ENCODE data around the gene MAP4K4. TPM values are rescaled to one million over a fixed set of nuclear protein-coding genes. Genes with fewer than 3 reads are reported as not detected.

MAP4K4 gene
- total and polyA plus RNA-seq, 5 donors from 2014 or later, result 6.7 to 179 (median 14.7) TPM

GRCh38 chr2:101873543-101873942 lies 176.0 kb downstream of the MAP4K4 start:
- H3K27ac Mint-ChIP-seq, result peak overlapping the region in 1 of 3 donors; percentile 77
- H3K27ac ChIP-seq (ENCODE audit: insufficient read depth, low read length, poor library complexity, severe bottlenecking), result no peak overlapping the region
- no peaks in the 10 kb centered on the region for H3K27me3 ChIP-seq (ENCODE audit: control insufficient read depth, insufficient read depth, low read length)
- H3K4me1 Mint-ChIP-seq, result peaks cover 0 to 8% (median 1%) of the 10 kb centered on the region in 4 donors
- H3K36me3 ChIP-seq (ENCODE audit: control insufficient read depth, insufficient read depth, low read length), result peaks cover 97% of the 10 kb centered on the region
- H3K9me3 Mint-ChIP-seq, result no peaks in the 10 kb centered on the region
- H3K4me1 ChIP-seq (ENCODE audit: control insufficient read depth, insufficient read depth, low read length, poor library complexity, severe bottlenecking), result no peaks in the 10 kb centered on the region
- H3K27me3 Mint-ChIP-seq, result no peaks in the 10 kb centered on the region
- ATAC-seq (ENCODE audit: low read depth in 2 of 2) (no peak), DNase-seq (peak in 1 of 3 donors; percentile 20)
- no peaks in the 10 kb centered on the region for H3K9me3 ChIP-seq (ENCODE audit: control insufficient read depth in 2 of 2, low read length in 2 of 2)
- H3K4me3 Mint-ChIP-seq, result no peak overlapping the region
- peaks cover 68% of the 10 kb centered on the region for H3K36me3 Mint-ChIP-seq
- H3K4me3 ChIP-seq (ENCODE audit: low read depth, low read length), result no peak overlapping the region

GRCh38 chr2:101874069-101874468 lies 176.6 kb downstream of the MAP4K4 start:
- Histone ChIP-seq H3K4me3 (ENCODE audit: low read depth, low read length) (no peak overlapping the region), H3K27me3 (ENCODE audit: control insufficient read depth, insufficient read depth, low read length) (no peaks in the 10 kb centered on the region), H3K27ac (ENCODE audit: insufficient read depth, low read length, poor library complexity, severe bottlenecking) (no peak overlapping the region), H3K9me3 (ENCODE audit: control insufficient read depth in 2 of 2, low read length in 2 of 2) (no peaks in the 10 kb centered on the region), H3K4me1 (ENCODE audit: control insufficient read depth, insufficient read depth, low read length, poor library complexity, severe bottlenecking) (no peaks in the 10 kb centered on the region), H3K36me3 (ENCODE audit: control insufficient read depth, insufficient read depth, low read length) (peaks cover 97% of the 10 kb centered on the region)
- Mint-ChIP-seq H3K4me1 (peaks cover 0 to 9% (median 1%) of the 10 kb centered on the region in 4 donors), H3K9me3 (no peaks in the 10 kb centered on the region), H3K27me3 (no peaks in the 10 kb centered on the region), H3K27ac (peak overlapping the region in 1 of 3 donors; percentile 77), H3K36me3 (peaks cover 66% of the 10 kb centered on the region), H3K4me3 (no peak overlapping the region)
- no peak for DNase-seq
- no peak for ATAC-seq (ENCODE audit: low read depth in 2 of 2)

- peak overlapping the region in 1 of 3 donors; percentile 74 for H3K27ac Mint-ChIP-seq
Measured at GRCh38 chr2:101879466-101879865, 182.0 kb downstream of the MAP4K4 start.

GRCh38 chr2:101881131-101881530 lies 183.6 kb downstream of the MAP4K4 start:
- H3K27ac ChIP-seq (ENCODE audit: insufficient read depth, low read length, poor library complexity, severe bottlenecking), result no peak overlapping the region
- H3K36me3 ChIP-seq (ENCODE audit: control insufficient read depth, insufficient read depth, low read length), result peaks cover 77% of the 10 kb centered on the region
- Mint-ChIP-seq H3K9me3 (no peaks in the 10 kb centered on the region), H3K27me3 (no peaks in the 10 kb centered on the region), H3K27ac (no peak overlapping the region), H3K4me1 (peaks cover 4 to 23% (median 11%) of the 10 kb centered on the region in 4 donors), H3K4me3 (no peak overlapping the region), H3K36me3 (peaks cover 59% of the 10 kb centered on the region)
- no peaks in the 10 kb centered on the region for H3K4me1 ChIP-seq (ENCODE audit: control insufficient read depth, insufficient read depth, low read length, poor library complexity, severe bottlenecking)
- no peaks in the 10 kb centered on the region for H3K9me3 ChIP-seq (ENCODE audit: control insufficient read depth in 2 of 2, low read length in 2 of 2)
- ATAC-seq (ENCODE audit: low read depth in 2 of 2) (no peak), DNase-seq (no peak)
- H3K4me3 ChIP-seq (ENCODE audit: low read depth, low read length), result no peak overlapping the region
- H3K27me3 ChIP-seq (ENCODE audit: control insufficient read depth, insufficient read depth, low read length), result no peaks in the 10 kb centered on the region

More at GRCh38 chr2:101879466-101879865, 182.0 kb downstream of the MAP4K4 start:
- peaks cover 79% of the 10 kb centered on the region for H3K36me3 ChIP-seq (ENCODE audit: control insufficient read depth, insufficient read depth, low read length)
- DNase-seq, result no peak
- Mint-ChIP-seq H3K4me3 (no peak overlapping the region), H3K36me3 (peaks cover 56% of the 10 kb centered on the region), H3K4me1 (peaks cover 4 to 19% (median 10%) of the 10 kb centered on the region in 4 donors), H3K27me3 (no peaks in the 10 kb centered on the region), H3K9me3 (no peaks in the 10 kb centered on the region)
- H3K9me3 ChIP-seq (ENCODE audit: control insufficient read depth in 2 of 2, low read length in 2 of 2), result no peaks in the 10 kb centered on the region
- H3K4me3 ChIP-seq (ENCODE audit: low read depth, low read length), result no peak overlapping the region
- no peak for ATAC-seq (ENCODE audit: low read depth in 2 of 2)
- H3K4me1 ChIP-seq (ENCODE audit: control insufficient read depth, insufficient read depth, low read length, poor library complexity, severe bottlenecking), result no peaks in the 10 kb centered on the region
- H3K27ac ChIP-seq (ENCODE audit: insufficient read depth, low read length, poor library complexity, severe bottlenecking), result no peak overlapping the region
- no peaks in the 10 kb centered on the region for H3K27me3 ChIP-seq (ENCODE audit: control insufficient read depth, insufficient read depth, low read length)

- no peak for ATAC-seq (ENCODE audit: low read depth in 2 of 2)
- DNase-seq, result no peak
- Mint-ChIP-seq H3K4me1 (peaks cover 4 to 30% (median 12%) of the 10 kb centered on the region in 4 donors), H3K9me3 (no peaks in the 10 kb centered on the region), H3K27ac (peak overlapping the region in 2 of 3 donors; percentile 23 to 64), H3K4me3 (no peak overlapping the region), H3K36me3 (peaks cover 60% of the 10 kb centered on the region), H3K27me3 (no peaks in the 10 kb centered on the region)
- Histone ChIP-seq H3K27ac (ENCODE audit: insufficient read depth, low read length, poor library complexity, severe bottlenecking) (no peak overlapping the region), H3K9me3 (ENCODE audit: control insufficient read depth in 2 of 2, low read length in 2 of 2) (no peaks in the 10 kb centered on the region), H3K4me3 (ENCODE audit: low read depth, low read length) (no peak overlapping the region), H3K4me1 (ENCODE audit: control insufficient read depth, insufficient read depth, low read length, poor library complexity, severe bottlenecking) (no peaks in the 10 kb centered on the region), H3K27me3 (ENCODE audit: control insufficient read depth, insufficient read depth, low read length) (no peaks in the 10 kb centered on the region), H3K36me3 (ENCODE audit: control insufficient read depth, insufficient read depth, low read length) (peaks cover 76% of the 10 kb centered on the region)
Measured at GRCh38 chr2:101882769-101883307, 185.3 kb downstream of the MAP4K4 start.

- Histone ChIP-seq H3K36me3 (ENCODE audit: control insufficient read depth, insufficient read depth, low read length) (peaks cover 76% of the 10 kb centered on the region), H3K4me3 (ENCODE audit: low read depth, low read length) (no peak overlapping the region), H3K9me3 (ENCODE audit: control insufficient read depth in 2 of 2, low read length in 2 of 2) (no peaks in the 10 kb centered on the region), H3K27ac (ENCODE audit: insufficient read depth, low read length, poor library complexity, severe bottlenecking) (no peak overlapping the region), H3K4me1 (ENCODE audit: control insufficient read depth, insufficient read depth, low read length, poor library complexity, severe bottlenecking) (no peaks in the 10 kb centered on the region), H3K27me3 (ENCODE audit: control insufficient read depth, insufficient read depth, low read length) (no peaks in the 10 kb centered on the region)
- peaks cover 4 to 28% (median 10%) of the 10 kb centered on the region in 4 donors for H3K4me1 Mint-ChIP-seq
- no peaks in the 10 kb centered on the region for H3K27me3 Mint-ChIP-seq
- H3K27ac Mint-ChIP-seq, result peak overlapping the region in 1 of 3 donors; percentile 53
- peaks cover 64% of the 10 kb centered on the region for H3K36me3 Mint-ChIP-seq
- peak in 2 of 3 donors; percentile 36 to 69 for DNase-seq
- H3K4me3 Mint-ChIP-seq, result no peak overlapping the region
- H3K9me3 Mint-ChIP-seq, result no peaks in the 10 kb centered on the region
- ATAC-seq (ENCODE audit: low read depth in 2 of 2), result peak; percentile 50 to 74
Measured at GRCh38 chr2:101883860-101884259, 186.4 kb downstream of the MAP4K4 start.

GRCh38 chr2:101884423-101884822 lies 186.9 kb downstream of the MAP4K4 start:
- Histone ChIP-seq H3K36me3 (ENCODE audit: control insufficient read depth, insufficient read depth, low read length) (peaks cover 78% of the 10 kb centered on the region), H3K9me3 (ENCODE audit: control insufficient read depth in 2 of 2, low read length in 2 of 2) (no peaks in the 10 kb centered on the region), H3K27ac (ENCODE audit: insufficient read depth, low read length, poor library complexity, severe bottlenecking) (no peak overlapping the region), H3K4me1 (ENCODE audit: control insufficient read depth, insufficient read depth, low read length, poor library complexity, severe bottlenecking) (no peaks in the 10 kb centered on the region), H3K27me3 (ENCODE audit: control insufficient read depth, insufficient read depth, low read length) (no peaks in the 10 kb centered on the region), H3K4me3 (ENCODE audit: low read depth, low read length) (no peak overlapping the region)
- peak overlapping the region in 1 of 3 donors; percentile 39 for H3K27ac Mint-ChIP-seq
- ATAC-seq (ENCODE audit: low read depth in 2 of 2) (no peak), DNase-seq (no peak)
- H3K36me3 Mint-ChIP-seq, result peaks cover 65% of the 10 kb centered on the region
- H3K4me3 Mint-ChIP-seq, result no peak overlapping the region
- H3K4me1 Mint-ChIP-seq, result peaks cover 4 to 25% (median 10%) of the 10 kb centered on the region in 4 donors
- no peaks in the 10 kb centered on the region for H3K27me3 Mint-ChIP-seq
- no peaks in the 10 kb centered on the region for H3K9me3 Mint-ChIP-seq

GRCh38 chr2:101887328-101887727 lies 189.8 kb downstream of the MAP4K4 start:
- no peak overlapping the region for H3K4me3 ChIP-seq (ENCODE audit: low read depth, low read length)

More at GRCh38 chr2:101887328-101887727, 189.8 kb downstream of the MAP4K4 start:
- no peaks in the 10 kb centered on the region for H3K4me1 ChIP-seq (ENCODE audit: control insufficient read depth, insufficient read depth, low read length, poor library complexity, severe bottlenecking)
- no peaks in the 10 kb centered on the region for H3K27me3 ChIP-seq (ENCODE audit: control insufficient read depth, insufficient read depth, low read length)
- Mint-ChIP-seq H3K4me3 (no peak overlapping the region), H3K27me3 (no peaks in the 10 kb centered on the region), H3K9me3 (no peaks in the 10 kb centered on the region), H3K36me3 (peaks cover 66% of the 10 kb centered on the region), H3K27ac (peak overlapping the region in 1 of 3 donors; percentile 47), H3K4me1 (peaks cover 0 to 22% (median 7%) of the 10 kb centered on the region in 4 donors)
- DNase-seq (no peak), ATAC-seq (ENCODE audit: low read depth in 2 of 2) (no peak)
- H3K36me3 ChIP-seq (ENCODE audit: control insufficient read depth, insufficient read depth, low read length), result peaks cover 78% of the 10 kb centered on the region
- H3K9me3 ChIP-seq (ENCODE audit: control insufficient read depth in 2 of 2, low read length in 2 of 2), result no peaks in the 10 kb centered on the region
- H3K27ac ChIP-seq (ENCODE audit: insufficient read depth, low read length, poor library complexity, severe bottlenecking), result no peak overlapping the region

All from CD4-positive, CD25-positive, alpha-beta regulatory T cell (primary cell).